ENCODE data around the gene ZNF217.
"Not testable (repeated sequence)": the region's sequence is repeated elsewhere in the genome, so short reads cannot be mapped to it uniquely, and the experiment has no call there.

ZNF217 gene

GRCh38 chr20:53621482-53622246, 28.0 kb upstream of the ZNF217 start:
- H3K27ac Mint-ChIP-seq, result peak overlapping the region; percentile 98 to 99 (median 98)
- H3K4me1 Mint-ChIP-seq, result peaks cover 36% of the 10 kb centered on the region
- peak overlapping the region in 1 of 3 experiments; percentile 27 for H3K4me3 Mint-ChIP-seq
- no peaks in the 10 kb centered on the region for H3K27me3 Mint-ChIP-seq (ENCODE audit: low read depth)
- no peaks in the 10 kb centered on the region for H3K9me3 Mint-ChIP-seq
- TF ChIP-seq CTCF (IDR thresholded peaks at IDR 0.05; ENCODE audit: unreplicated experiment in 3 of 3), result no peak
- H3K36me3 Mint-ChIP-seq (ENCODE audit: low read depth), result no peaks in the 10 kb centered on the region

GRCh38 chr20:53618490-53619000, 24.9 kb upstream of the ZNF217 start:
- not testable (repeated sequence) for H3K27me3 Mint-ChIP-seq (ENCODE audit: low read depth); H3K27ac Mint-ChIP-seq; H3K36me3 Mint-ChIP-seq (ENCODE audit: low read depth); H3K9me3 Mint-ChIP-seq; H3K4me3 Mint-ChIP-seq
- H3K4me1 Mint-ChIP-seq, result peaks cover 32% of the 10 kb centered on the region

GRCh38 chr20:53617791-53618489, 24.3 kb upstream of the ZNF217 start:
- Mint-ChIP-seq H3K4me3 (no peak overlapping the region), H3K36me3 (ENCODE audit: low read depth) (no peaks in the 10 kb centered on the region), H3K9me3 (no peaks in the 10 kb centered on the region), H3K27ac (no peak overlapping the region), H3K27me3 (ENCODE audit: low read depth) (no peaks in the 10 kb centered on the region), H3K4me1 (peaks cover 29% of the 10 kb centered on the region)
- TF ChIP-seq CTCF (IDR thresholded peaks at IDR 0.05; ENCODE audit: unreplicated experiment in 3 of 3), result no peak

GRCh38 chr20:53616489-53616888, 22.9 kb upstream of the ZNF217 start:
- H3K4me3 Mint-ChIP-seq; H3K27me3 Mint-ChIP-seq (ENCODE audit: low read depth); H3K9me3 Mint-ChIP-seq; H3K36me3 Mint-ChIP-seq (ENCODE audit: low read depth); H3K27ac Mint-ChIP-seq: not testable (repeated sequence)
- peaks cover 17% of the 10 kb centered on the region for H3K4me1 Mint-ChIP-seq

GRCh38 chr20:53613748-53614147, 20.1 kb upstream of the ZNF217 start:
- H3K9me3 Mint-ChIP-seq, result no peaks in the 10 kb centered on the region
- H3K4me3 Mint-ChIP-seq, result no peak overlapping the region
- TF ChIP-seq CTCF (IDR thresholded peaks at IDR 0.05; ENCODE audit: unreplicated experiment in 3 of 3), result no peak
- H3K36me3 Mint-ChIP-seq (ENCODE audit: low read depth), result no peaks in the 10 kb centered on the region
- H3K4me1 Mint-ChIP-seq, result peaks cover 26% of the 10 kb centered on the region
- no peaks in the 10 kb centered on the region for H3K27me3 Mint-ChIP-seq (ENCODE audit: low read depth)
- peak overlapping the region in 2 of 3 experiments; percentile 57 to 61 for H3K27ac Mint-ChIP-seq

GRCh38 chr20:53612289-53612688, 18.6 kb upstream of the ZNF217 start:
- not testable (repeated sequence) for H3K27me3 Mint-ChIP-seq (ENCODE audit: low read depth); H3K9me3 Mint-ChIP-seq; H3K36me3 Mint-ChIP-seq (ENCODE audit: low read depth); H3K4me3 Mint-ChIP-seq; H3K27ac Mint-ChIP-seq
- H3K4me1 Mint-ChIP-seq, result peaks cover 26% of the 10 kb centered on the region

- no peak overlapping the region for H3K4me3 Mint-ChIP-seq
- peaks cover 26% of the 10 kb centered on the region for H3K4me1 Mint-ChIP-seq
- no peaks in the 10 kb centered on the region for H3K36me3 Mint-ChIP-seq (ENCODE audit: low read depth)
- no peaks in the 10 kb centered on the region for H3K27me3 Mint-ChIP-seq (ENCODE audit: low read depth)
- H3K9me3 Mint-ChIP-seq, result no peaks in the 10 kb centered on the region
- peak overlapping the region in 2 of 3 experiments; percentile 48 to 72 for H3K27ac Mint-ChIP-seq
- TF ChIP-seq CTCF (IDR thresholded peaks at IDR 0.05; ENCODE audit: unreplicated experiment in 3 of 3), result no peak
Measured at GRCh38 chr20:53611449-53611894, 17.8 kb upstream of the ZNF217 start.

Data from nephron (organoid).